ENCODE measurements around the gene SOWAHB.

GRCh38 chr4:76886214-76886613 lies 11.7 kb downstream of the SOWAHB start:
- TF ChIP-seq RFX5 (IDR thresholded peaks at IDR 0.05; ENCODE audit: low read length) (no peak), USF2 (IDR thresholded peaks at IDR 0.05; ENCODE audit: borderline replicate concordance, low read depth, low read length) (no peak), CTCF (IDR thresholded peaks at IDR 0.05) (no peak), ELF1 (IDR thresholded peaks at IDR 0.05) (no peak), POLR2AphosphoS5 (IDR thresholded peaks at IDR 0.05; ENCODE audit: low read depth, low read length) (no peak), EP300 (IDR thresholded peaks at IDR 0.05; ENCODE audit: borderline replicate concordance in 1 of 2, low read depth in 1 of 2, low read length in 1 of 2) (no peak), ZBTB33 (IDR thresholded peaks at IDR 0.05; ENCODE audit: borderline replicate concordance, low read depth) (no peak), RAD21 (IDR thresholded peaks at IDR 0.05; ENCODE audit: low read length) (no peak), GATA2 (CRISPR knock-in tag; IDR thresholded peaks at IDR 0.05) (no peak)

Measured in SK-N-SH (cell line).